ENCODE data around the gene DIP2B. TPM values are rescaled to one million over a fixed set of nuclear protein-coding genes. Genes with fewer than 3 reads are reported as not detected.

Gene DIP2B
- total RNA-seq, 2 experiments from 2014 or later, result 29.5 to 30.0 TPM

DNA sequence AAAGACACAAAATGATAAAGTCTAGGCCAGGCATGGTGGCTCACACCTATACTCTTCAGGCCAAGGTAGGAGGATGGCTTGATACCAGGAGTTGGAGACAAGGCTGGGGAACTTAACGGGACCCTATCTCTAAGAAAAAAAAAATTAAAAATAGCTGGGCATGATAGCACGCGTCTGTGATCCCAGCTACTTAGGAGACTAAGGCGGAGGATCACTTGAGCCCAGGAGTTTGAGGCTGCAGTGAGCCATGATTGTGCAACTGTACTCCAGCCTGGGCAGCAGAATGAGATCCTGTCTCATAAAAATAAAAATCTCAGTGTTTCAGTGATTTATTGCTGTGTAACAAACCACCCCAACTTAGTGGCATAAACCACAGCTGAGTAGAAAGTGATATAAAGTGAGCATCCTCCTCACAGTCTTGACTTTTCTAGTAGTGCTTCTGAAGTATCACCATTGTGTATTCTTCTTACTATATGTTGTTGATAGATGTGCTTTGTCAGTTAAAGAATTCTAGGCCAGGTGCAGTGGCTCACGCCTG is 248.5 kb downstream of the DIP2B start:
- Mint-ChIP-seq H3K27me3 (no peaks in the 10 kb centered on the region), H3K4me1 (ENCODE audit: low read depth) (no peaks in the 10 kb centered on the region), H3K9me3 (no peaks in the 10 kb centered on the region), H3K4me3 (no peak overlapping the region), H3K36me3 (ENCODE audit: low read depth) (peaks cover 21% of the 10 kb centered on the region), H3K27ac (no peak overlapping the region)
- Histone ChIP-seq H3K4me1 (ENCODE audit: insufficient read depth, low read length) (no peaks in the 10 kb centered on the region), H3K27me3 (ENCODE audit: control insufficient read depth in 1 of 2, insufficient read depth in 2 of 2, low read length in 2 of 2) (no peaks in the 10 kb centered on the region), H3K9me3 (ENCODE audit: control insufficient read depth in 1 of 2, insufficient read depth in 1 of 2, low read length in 2 of 2) (no peaks in the 10 kb centered on the region), H3K27ac (ENCODE audit: low read depth in 1 of 2, low read length in 2 of 2) (no peak overlapping the region), H3K4me3 (ENCODE audit: low read length) (no peak overlapping the region), H3K36me3 (ENCODE audit: insufficient read depth, low read length) (no peaks in the 10 kb centered on the region)
- ATAC-seq (ENCODE audit: poor library complexity), result no peak
- ChIA-PET CTCF (no interaction called here), POLR2A (no interaction called here)
- intact Hi-C loops (cut with DNase I, micrococcal nuclease), result no loop called here
- DNase-seq, result no peak
- no peak for TF ChIP-seq CTCF (IDR thresholded peaks at IDR 0.05)

GRCh38 chr12:50763639-50764285 is 259.0 kb downstream of the DIP2B start, which contains the start of gene ATF1:
Gene ATF1 (plus strand): TSS chr12:50764101. CDS start chr12:50780146, 16,045 bp downstream.
- ATAC-seq (ENCODE audit: poor library complexity) (peak; percentile 76), DNase-seq (peak; percentile 79 to 96 (median 86))
- no peaks in the 10 kb centered on the region for H3K27me3 Mint-ChIP-seq
- POLR2A ChIA-PET, result interaction anchor here (0.6 to 2.9 kb wide), 22 partner anchors 9 to 1057 kb away, joined by 3 to 29 read pairs (median 7); partner anchors contain the start of genes COX14, CSRNP2, DAZAP2 and DIP2B
- peaks cover 16% of the 10 kb centered on the region for H3K36me3 Mint-ChIP-seq (ENCODE audit: low read depth)
- peak within 1 kb of the TSS; percentile 92 to 96 for H3K27ac ChIP-seq (ENCODE audit: low read depth in 1 of 2, low read length in 2 of 2)
- peak within 1 kb of the TSS; percentile 93 for H3K27ac Mint-ChIP-seq
- peak within 1 kb of the TSS; percentile 83 for H3K4me3 ChIP-seq (ENCODE audit: low read length)
- intact Hi-C loops (cut with DNase I, micrococcal nuclease), result loop anchor here (2.0 to 10.0 kb wide), 9 partner anchors 259 to 679 kb away; partner anchors contain the start of genes CSRNP2 (in 2 of the 2), CELA1 (in 1 of the 2), DIP2B (in 1 of the 2) and LIMA1 (in 1 of the 2)
- no peaks in the 10 kb centered on the region for H3K27me3 ChIP-seq (ENCODE audit: control insufficient read depth in 1 of 2, insufficient read depth in 2 of 2, low read length in 2 of 2)
- no peaks in the 10 kb centered on the region for H3K9me3 ChIP-seq (ENCODE audit: control insufficient read depth in 1 of 2, insufficient read depth in 1 of 2, low read length in 2 of 2)
- CTCF ChIA-PET, result interaction anchor here (0.6 to 2.4 kb wide), 5 partner anchors 10 to 651 kb away, joined by 3 to 12 read pairs (median 5); partner anchors contain the start of gene SLC11A2
- peaks cover 27% of the 10 kb centered on the region for H3K4me1 ChIP-seq (ENCODE audit: insufficient read depth, low read length)
- peaks cover 3% of the 10 kb centered on the region for H3K9me3 Mint-ChIP-seq
- peak within 1 kb of the TSS; percentile 91 for H3K4me3 Mint-ChIP-seq
- no peak for TF ChIP-seq CTCF (IDR thresholded peaks at IDR 0.05)
- peaks cover 2% of the 10 kb centered on the region for H3K36me3 ChIP-seq (ENCODE audit: insufficient read depth, low read length)
- peaks cover 50% of the 10 kb centered on the region for H3K4me1 Mint-ChIP-seq (ENCODE audit: low read depth)

- CTCF ChIA-PET, result interaction anchor here (0.7 to 2.4 kb wide), 21 partner anchors 10 to 319 kb away, joined by 3 to 12 read pairs (median 4); partner anchors contain the start of genes CSRNP2, DIP2B and SLC11A2
- no peak for TF ChIP-seq CTCF (IDR thresholded peaks at IDR 0.05)
- Mint-ChIP-seq H3K4me1 (ENCODE audit: low read depth) (peaks cover 54% of the 10 kb centered on the region), H3K27ac (peak overlapping the region; percentile 93), H3K9me3 (peaks cover 3% of the 10 kb centered on the region), H3K4me3 (peak overlapping the region; percentile 91), H3K27me3 (no peaks in the 10 kb centered on the region), H3K36me3 (ENCODE audit: low read depth) (peaks cover 16% of the 10 kb centered on the region)
- no peaks in the 10 kb centered on the region for H3K27me3 ChIP-seq (ENCODE audit: control insufficient read depth in 1 of 2, insufficient read depth in 2 of 2, low read length in 2 of 2)
- intact Hi-C loops (cut with DNase I, micrococcal nuclease), result loop anchor here (1.0 to 10.0 kb wide), 13 partner anchors 58 to 680 kb away; partner anchors contain the start of genes CSRNP2 (in 2 of the 2), CELA1 (in 1 of the 2), DIP2B (in 1 of the 2) and LIMA1 (in 1 of the 2)
- peak; percentile 51 to 91 (median 76) for DNase-seq
- no peaks in the 10 kb centered on the region for H3K9me3 ChIP-seq (ENCODE audit: control insufficient read depth in 1 of 2, insufficient read depth in 1 of 2, low read length in 2 of 2)
- peak overlapping the region; percentile 83 for H3K4me3 ChIP-seq (ENCODE audit: low read length)
- H3K4me1 ChIP-seq (ENCODE audit: insufficient read depth, low read length), result peaks cover 27% of the 10 kb centered on the region
- POLR2A ChIA-PET, result interaction anchor here (0.6 to 2.9 kb wide), 23 partner anchors 9 to 1398 kb away, joined by 3 to 29 read pairs (median 7); partner anchors contain the start of genes COX14, CSRNP2, DAZAP2 and DIP2B
- peaks cover 2% of the 10 kb centered on the region for H3K36me3 ChIP-seq (ENCODE audit: insufficient read depth, low read length)
- H3K27ac ChIP-seq (ENCODE audit: low read depth in 1 of 2, low read length in 2 of 2), result peak overlapping the region; percentile 92 to 96
- ATAC-seq (ENCODE audit: poor library complexity), result peak; percentile 60
Measured at GRCh38 chr12:50764286-50765094, 259.7 kb downstream of the DIP2B start.

Measured in CD4-positive, alpha-beta T cell (primary cell).